MM.1S (cell line): ENCODE data around the gene ARMH2.

Experiments
- DNase-seq: peaks from one replicate; pipeline ENCODE4 v3.0.0-alpha.2; 2015
- H2AFZ ChIP-seq: fragments of 300-600 bp; sonication (generic); 2 replicates; pipeline ENCODE4 v1.6.0; 2016; ENCODE audit warnings: antibody characterized with exemption, low read length
- H3F3A ChIP-seq: fragments of 300-600 bp; sonication (generic); 2 replicates; pipeline ENCODE4 v1.6.1; 2016; ENCODE audit warnings: mild to moderate bottlenecking, antibody characterized with exemption, low read length, moderate library complexity, mixed read lengths; ENCODE audit not compliant: insufficient read depth
- H3K27ac ChIP-seq: fragments of 300-600 bp; sonication (generic); 2 replicates; pipeline ENCODE4 v1.5.1; 2016; ENCODE audit warnings: mild to moderate bottlenecking, low read length
- H3K27me3 ChIP-seq: fragments of 300-600 bp; sonication (generic); replicated peaks from 2 replicates; pipeline ENCODE4 v1.6.0; 2016; ENCODE audit warnings: low read length; ENCODE audit not compliant: insufficient read depth
- H3K36me3 ChIP-seq: fragments of 300-600 bp; sonication (generic); replicated peaks from 2 replicates; pipeline ENCODE4 v1.6.1; 2016; ENCODE audit warnings: mild to moderate bottlenecking, low read length, mixed read lengths; ENCODE audit not compliant: insufficient read depth
- H3K4me1 ChIP-seq: fragments of 300-600 bp; sonication (generic); 2 replicates; pipeline ENCODE4 v1.6.1; 2016; ENCODE audit warnings: low read length, mixed read lengths
- H3K4me2 ChIP-seq: fragments of 300-600 bp; sonication (generic); 2 replicates; pipeline ENCODE4 v1.6.0; 2016; ENCODE audit warnings: low read depth, low read length
- H3K4me3 ChIP-seq: fragments of 300-600 bp; sonication (generic); 2 replicates; pipeline ENCODE4 v1.5.1; 2016; ENCODE audit warnings: low read length, mixed read lengths
- H3K79me2 ChIP-seq: fragments of 300-600 bp; sonication (generic); 2 replicates; pipeline ENCODE4 v1.6.1; 2016; ENCODE audit warnings: mixed run types, low read length, mixed read lengths
- H3K9ac ChIP-seq: fragments of 300-600 bp; sonication (generic); 2 replicates; pipeline ENCODE4 v1.6.1; 2016; ENCODE audit warnings: low read length, mixed read lengths
- H3K9me2 ChIP-seq: fragments of 300-600 bp; sonication (generic); replicated peaks from 2 replicates; pipeline ENCODE4 v1.6.1; 2016; ENCODE audit warnings: mild to moderate bottlenecking, low read length, mixed read lengths; ENCODE audit not compliant: insufficient read depth
- H3K9me3 ChIP-seq: fragments of 300-600 bp; sonication (generic); replicated peaks from 2 replicates; pipeline ENCODE4 v1.6.1; 2016; ENCODE audit warnings: mild to moderate bottlenecking, low read length, mixed read lengths; ENCODE audit not compliant: insufficient read depth
- H4K20me1 ChIP-seq: fragments of 300-600 bp; sonication (generic); 2 replicates; pipeline ENCODE4 v1.6.1; 2016; ENCODE audit warnings: mild to moderate bottlenecking, low read length, moderate library complexity, mixed read lengths; ENCODE audit not compliant: insufficient read depth
- CTCF ChIP-seq: fragments of 300-600 bp; sonication (generic); IDR thresholded peaks from 2 replicates; pipeline ENCODE4 v1.5.1; 2016; ENCODE audit warnings: antibody characterized with exemption, low read length, mixed read lengths
- EZH2 ChIP-seq: fragments of 300-600 bp; sonication (generic); optimal IDR thresholded peaks from 2 replicates; pipeline ENCODE3; 2017; ENCODE audit warnings: low read depth, mild to moderate bottlenecking, antibody characterized with exemption, low read length, mixed read lengths
- EZH2phosphoT487 ChIP-seq: fragments of 300-600 bp; sonication (generic); IDR thresholded peaks from 2 replicates; pipeline ENCODE4 v1.6.1; 2018; ENCODE audit warnings: antibody characterized with exemption, low read length

The ARMH2 gene

GRCh38 chr6:24836109-24836508 lies 37.4 kb upstream of the ARMH2 start:
- no peaks in the 10 kb centered on the region for H3K9me3 ChIP-seq
- no peak overlapping the region for H3K27ac ChIP-seq
- no peaks in the 10 kb centered on the region for H4K20me1 ChIP-seq
- no peaks in the 10 kb centered on the region for H3K79me2 ChIP-seq
- TF ChIP-seq CTCF (no peak), EZH2phosphoT487 (no peak), EZH2 (no peak)
- H3K9me2 ChIP-seq: no peaks in the 10 kb centered on the region
- H3K4me1 ChIP-seq: peaks cover 8% of the 10 kb centered on the region
- H2AFZ ChIP-seq: no peak overlapping the region
- no peak for DNase-seq
- H3K4me2 ChIP-seq: no peak overlapping the region
- no peaks in the 10 kb centered on the region for H3K36me3 ChIP-seq
- H3K4me3 ChIP-seq: no peak overlapping the region
- peaks cover 11% of the 10 kb centered on the region for H3F3A ChIP-seq
- H3K9ac ChIP-seq: no peak overlapping the region
- no peaks in the 10 kb centered on the region for H3K27me3 ChIP-seq

DNA sequence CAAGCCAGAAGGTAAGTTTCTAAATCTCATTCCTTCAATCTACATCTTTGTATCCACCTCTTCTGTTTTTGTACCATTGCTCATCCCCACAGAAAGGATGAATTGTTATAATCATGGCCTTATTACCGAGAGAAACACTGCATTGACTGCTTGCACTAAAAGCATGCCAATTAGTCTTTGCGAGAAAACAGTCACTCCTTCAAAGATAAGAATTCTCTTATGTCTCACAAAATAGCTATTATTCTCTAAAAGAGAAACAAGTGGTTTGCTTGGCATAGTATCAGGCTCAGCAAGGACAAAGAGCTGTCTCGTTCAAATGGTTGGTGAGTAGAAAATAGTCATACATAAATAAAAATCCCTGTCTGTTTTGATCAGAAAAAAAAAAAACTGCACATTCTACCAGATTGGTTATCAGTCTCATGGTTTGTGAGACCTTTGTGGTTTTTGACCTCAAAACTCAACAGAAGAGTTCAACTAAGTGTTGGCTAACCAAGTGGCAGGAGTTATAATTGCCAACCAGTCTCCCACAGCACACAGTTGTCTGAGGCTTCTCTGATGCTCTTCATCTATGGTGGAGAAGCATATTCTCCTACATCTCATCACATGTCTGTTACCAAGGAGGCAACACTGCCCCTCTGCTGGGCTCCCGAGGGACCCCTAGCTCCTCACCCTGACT lies 35.1 kb upstream of the ARMH2 start:
- Histone ChIP-seq H3K9me3 (no peaks in the 10 kb centered on the region), H3K79me2 (no peaks in the 10 kb centered on the region), H3K9ac (no peak overlapping the region), H3K9me2 (no peaks in the 10 kb centered on the region), H3K27me3 (no peaks in the 10 kb centered on the region), H3F3A (peaks cover 2% of the 10 kb centered on the region; the same call in 1 of the 2 replicates), H3K27ac (no peak overlapping the region), H3K4me1 (no peaks in the 10 kb centered on the region), H3K36me3 (no peaks in the 10 kb centered on the region), H3K4me3 (no peak overlapping the region), H2AFZ (no peak overlapping the region), H3K4me2 (no peak overlapping the region), H4K20me1 (no peaks in the 10 kb centered on the region)
- no peak for DNase-seq
- no peak for TF ChIP-seq EZH2
- no peak for TF ChIP-seq CTCF
- no peak for TF ChIP-seq EZH2phosphoT487

DNA sequence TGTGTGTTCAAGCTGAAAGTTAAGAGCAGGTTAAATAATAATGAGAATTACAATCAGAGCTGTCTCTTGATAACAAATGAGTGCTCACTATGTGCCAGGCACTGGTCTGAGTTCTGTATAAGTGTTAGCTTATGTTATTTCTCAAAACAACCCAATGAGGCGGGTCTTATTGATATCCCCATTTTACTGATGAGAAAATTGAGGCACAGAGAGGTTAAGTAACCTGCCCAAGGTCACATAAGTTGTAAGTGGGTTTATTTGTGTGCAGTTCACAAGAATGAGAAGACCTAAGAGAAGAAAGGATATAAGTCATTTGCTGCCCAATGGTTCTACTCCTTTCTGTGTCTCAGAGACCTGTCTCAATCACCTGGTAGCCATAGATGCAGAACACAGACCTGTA lies 34.1 kb upstream of the ARMH2 start:
- Histone ChIP-seq H3K4me3 (no peak overlapping the region), H3K4me1 (no peaks in the 10 kb centered on the region), H2AFZ (no peak overlapping the region), H4K20me1 (no peaks in the 10 kb centered on the region), H3K9me3 (no peaks in the 10 kb centered on the region), H3K9ac (no peak overlapping the region), H3F3A (no peaks in the 10 kb centered on the region), H3K27me3 (no peaks in the 10 kb centered on the region), H3K79me2 (no peaks in the 10 kb centered on the region), H3K4me2 (no peak overlapping the region), H3K9me2 (no peaks in the 10 kb centered on the region), H3K27ac (no peak overlapping the region), H3K36me3 (no peaks in the 10 kb centered on the region)
- TF ChIP-seq EZH2 (no peak), CTCF (no peak), EZH2phosphoT487 (no peak)
- DNase-seq: no peak
